HG03571 (cell line): ENCODE results near the gene FNDC11.
"Not testable (repeated sequence)": the region's sequence is repeated elsewhere in the genome, so short reads cannot be mapped to it uniquely, and the experiment has no call there.

ENCODE experiments used
- ATAC-seq: cut with Tn5 transposase; IDR thresholded peaks from one replicate; pipeline ENCODE4 v1.9.1; 2021; ENCODE audit not compliant: unreplicated experiment

FNDC11 gene, protein sequence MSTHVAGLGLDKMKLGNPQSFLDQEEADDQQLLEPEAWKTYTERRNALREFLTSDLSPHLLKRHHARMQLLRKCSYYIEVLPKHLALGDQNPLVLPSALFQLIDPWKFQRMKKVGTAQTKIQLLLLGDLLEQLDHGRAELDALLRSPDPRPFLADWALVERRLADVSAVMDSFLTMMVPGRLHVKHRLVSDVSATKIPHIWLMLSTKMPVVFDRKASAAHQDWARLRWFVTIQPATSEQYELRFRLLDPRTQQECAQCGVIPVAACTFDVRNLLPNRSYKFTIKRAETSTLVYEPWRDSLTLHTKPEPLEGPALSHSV

GRCh38 chr20:63553933-63554290, at the start of gene FNDC11:
Gene FNDC11 (plus strand): TSS chr20:63554159. CDS start chr20:63555664, 1,505 bp downstream.
- peak; percentile 25 for ATAC-seq

GRCh38 chr20:63504642-63505041, 49.3 kb upstream of the FNDC11 start:
- ATAC-seq = no peak

DNA sequence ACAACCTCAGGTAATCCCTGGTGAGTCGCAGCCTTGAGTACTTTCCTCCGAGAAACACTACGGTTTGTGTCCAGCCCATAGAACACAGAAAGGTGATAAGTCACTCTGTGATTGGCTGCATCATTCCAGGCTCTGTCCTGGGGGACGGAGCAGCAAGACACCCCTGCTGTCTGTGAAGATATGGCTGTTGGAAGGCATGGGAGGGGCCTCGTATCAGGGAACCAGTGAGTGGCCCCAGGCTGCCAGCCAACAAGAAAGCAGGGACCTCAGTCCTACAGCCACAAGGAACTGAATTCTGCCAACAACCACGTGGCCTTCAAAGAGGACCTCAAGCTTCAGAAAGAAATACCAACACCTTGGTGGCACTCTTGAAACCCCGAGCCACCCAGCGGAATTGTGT, 48.7 kb upstream of the FNDC11 start:
- ATAC-seq = no peak

- no peak for ATAC-seq
These were observed 48.2 kb upstream of the FNDC11 start for GRCh38 chr20:63505723-63506122.

- no peak for ATAC-seq
These were observed 46.7 kb upstream of the FNDC11 start for GRCh38 chr20:63507083-63507743.

- ATAC-seq = no peak
These were observed 45.7 kb upstream of the FNDC11 start for GRCh38 chr20:63508072-63508768.

DNA sequence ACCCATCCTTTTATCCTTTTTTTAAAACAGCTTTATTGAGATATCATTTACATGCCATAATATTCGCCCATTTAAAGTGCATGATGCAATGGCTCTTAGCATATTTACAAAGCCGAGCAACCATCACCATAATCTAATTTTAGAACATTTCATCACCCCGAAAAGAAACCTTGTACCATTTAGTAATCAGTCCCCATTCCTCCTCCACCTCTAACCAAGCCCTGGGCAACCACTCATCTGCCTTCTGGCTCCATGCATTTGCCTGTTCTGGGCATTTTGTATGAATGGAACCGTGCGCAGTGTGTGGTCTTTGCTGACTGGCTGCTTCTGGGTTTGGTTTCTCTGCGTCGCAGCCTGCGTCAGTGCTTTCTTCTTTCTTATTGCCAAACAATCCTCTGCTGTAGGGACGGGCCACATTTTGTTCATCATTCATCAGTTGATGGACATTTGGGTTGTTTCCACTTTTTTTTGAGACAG, 44.8 kb upstream of the FNDC11 start:
- ATAC-seq = no peak

DNA sequence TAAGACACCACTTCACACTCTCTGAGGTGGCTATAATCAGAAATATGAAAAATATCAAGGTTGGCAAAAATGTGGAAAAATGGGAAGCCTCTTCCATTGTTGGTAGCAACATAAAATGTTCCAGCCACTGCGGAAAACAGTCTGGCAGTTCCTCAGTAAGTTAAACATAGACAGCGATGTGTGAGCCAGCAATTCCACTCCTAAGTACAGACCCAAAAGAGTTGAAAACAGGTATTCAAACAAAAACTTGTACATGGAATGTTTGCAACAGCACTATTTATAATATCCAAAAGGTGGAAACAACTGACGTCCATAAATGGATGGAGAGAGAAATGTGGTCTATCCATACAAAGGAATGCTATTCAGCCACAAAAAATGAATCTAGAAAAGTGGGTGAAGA, 40.8 kb upstream of the FNDC11 start:
- no peak for ATAC-seq

- not testable (repeated sequence) for ATAC-seq
These were observed 39.4 kb upstream of the FNDC11 start for GRCh38 chr20:63514520-63514919.

DNA sequence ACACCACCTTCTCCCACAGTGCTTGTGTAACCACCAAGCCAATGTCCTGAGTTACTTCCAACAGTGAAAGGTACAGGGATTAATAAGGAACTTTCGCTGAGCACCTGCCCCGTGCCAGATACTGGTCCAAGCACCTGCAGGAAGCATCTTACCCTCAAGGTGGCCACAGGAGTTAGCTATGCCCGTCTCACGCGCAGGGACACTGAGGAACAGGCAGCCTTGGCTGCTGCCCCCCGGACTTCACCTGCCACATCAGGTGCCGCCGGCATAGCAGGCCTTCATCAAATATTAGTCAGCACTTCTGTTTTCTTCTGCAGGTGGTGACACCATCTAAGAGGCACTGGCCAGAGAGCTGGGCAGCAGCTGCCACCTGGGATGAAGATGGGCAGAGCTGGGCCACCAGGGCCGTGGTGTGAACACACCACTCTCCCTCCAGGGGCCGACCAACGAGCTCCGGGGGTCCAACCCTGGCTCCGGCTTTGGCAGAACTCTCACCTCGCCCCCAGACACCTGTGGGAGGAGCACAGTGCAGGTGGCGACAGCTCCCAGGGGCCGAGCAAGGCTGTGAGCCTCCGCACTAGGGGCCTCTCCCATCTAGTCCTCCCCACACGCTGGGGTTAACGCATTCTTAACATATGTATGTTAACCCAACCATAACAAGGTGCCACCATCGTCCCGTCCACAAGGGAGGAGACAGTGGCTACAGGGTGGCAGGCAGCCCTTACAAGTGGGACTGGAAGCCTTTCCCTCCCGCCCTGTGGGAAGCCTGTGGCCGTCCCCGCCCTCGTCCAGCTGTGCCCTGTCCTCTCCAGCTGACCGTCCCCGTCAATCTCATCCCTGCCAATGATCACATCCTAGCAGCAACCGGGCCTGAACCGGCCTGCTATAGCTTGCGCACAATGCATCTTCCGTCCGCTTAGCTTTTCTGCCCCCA, 36.3 kb upstream of the FNDC11 start:
- ATAC-seq = no peak

- no peak for ATAC-seq
These were observed 35.6 kb upstream of the FNDC11 start for GRCh38 chr20:63518351-63518861.

DNA sequence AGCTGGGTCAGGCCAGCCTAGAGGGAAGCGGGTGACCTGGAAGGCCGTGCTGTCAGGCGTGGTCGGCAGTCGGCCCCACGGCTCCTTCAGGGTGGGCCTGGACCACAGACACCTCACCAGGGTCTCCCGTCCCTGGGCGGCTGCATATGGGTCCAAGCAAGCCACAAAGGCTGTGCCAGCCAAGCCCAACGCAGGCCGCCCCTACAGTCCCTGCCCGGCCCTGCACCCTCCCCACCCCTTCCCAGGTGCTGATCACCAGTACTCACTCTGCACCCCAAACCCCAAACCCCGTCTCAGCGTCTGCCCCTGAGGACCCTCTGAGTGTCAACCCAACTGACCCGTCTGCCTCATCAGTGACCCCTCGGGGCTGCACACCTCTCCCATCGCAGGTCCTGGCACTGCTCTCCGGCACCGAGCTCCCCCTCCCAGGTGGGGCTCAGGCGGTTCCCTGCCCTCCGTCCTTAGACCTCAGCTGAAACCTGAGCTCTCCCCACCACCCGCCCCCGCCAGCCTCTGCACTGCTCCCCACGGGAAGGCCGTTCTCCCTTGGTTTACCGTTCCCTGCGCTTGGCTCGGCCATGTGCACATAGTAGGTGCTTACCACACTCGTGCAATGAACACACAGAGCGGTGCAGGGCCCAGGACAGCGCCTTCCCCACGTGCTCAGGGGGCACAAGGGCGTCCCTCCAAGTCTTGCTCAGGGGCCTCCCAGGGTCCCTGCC, 34.9 kb upstream of the FNDC11 start:
- ATAC-seq = no peak

DNA sequence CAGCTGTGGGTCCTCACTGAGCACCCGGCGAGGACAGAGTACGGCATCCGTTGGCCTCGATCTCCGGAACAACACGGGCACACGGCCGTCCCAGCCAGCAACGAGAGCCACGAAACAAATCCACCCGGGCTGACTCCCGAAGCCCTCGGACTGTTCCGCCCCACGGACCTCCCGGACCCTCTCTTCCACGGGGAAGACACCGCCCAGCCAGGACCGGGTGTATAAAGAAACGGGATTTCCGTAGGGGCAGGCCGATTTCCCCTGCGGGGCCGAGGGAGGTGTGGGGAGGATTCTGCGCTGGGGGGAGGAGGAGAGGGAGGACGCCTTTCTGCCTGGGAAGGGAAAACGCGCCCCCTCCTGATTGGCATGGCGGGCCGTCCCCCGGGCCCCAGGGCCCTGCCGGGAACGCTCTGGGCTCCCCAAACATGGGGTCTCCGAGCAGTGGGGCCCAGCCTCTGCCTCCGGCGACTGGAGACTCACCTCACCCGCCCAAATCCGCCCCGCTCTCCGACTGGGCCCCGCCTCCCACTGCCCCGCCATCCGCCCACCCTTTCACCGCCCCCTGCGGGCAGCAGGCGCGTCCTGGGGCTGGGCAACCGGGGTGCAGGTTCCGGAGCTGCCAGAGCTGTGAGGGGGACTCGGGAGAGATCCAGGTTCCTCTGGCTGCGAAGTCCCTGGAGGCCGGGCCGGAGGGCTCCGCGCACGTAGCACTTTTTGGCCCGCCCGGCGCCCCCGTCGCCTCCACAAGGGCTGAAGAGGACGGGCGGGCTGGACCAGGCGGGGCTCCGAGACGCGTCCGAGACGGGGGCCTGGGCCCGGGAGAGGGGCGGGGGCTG, 34.1 kb upstream of the FNDC11 start:
- ATAC-seq = peak; percentile 31

GRCh38 chr20:63520504-63520933, 33.4 kb upstream of the FNDC11 start, which contains the start of gene PPDPF:
Gene PPDPF (plus strand): TSS chr20:63520765. CDS start chr20:63521309, 544 bp downstream.
- peak; percentile 54 for ATAC-seq

GRCh38 chr20:63520934-63521601, 32.9 kb upstream of the FNDC11 start:
- ATAC-seq = peak; percentile 32

DNA sequence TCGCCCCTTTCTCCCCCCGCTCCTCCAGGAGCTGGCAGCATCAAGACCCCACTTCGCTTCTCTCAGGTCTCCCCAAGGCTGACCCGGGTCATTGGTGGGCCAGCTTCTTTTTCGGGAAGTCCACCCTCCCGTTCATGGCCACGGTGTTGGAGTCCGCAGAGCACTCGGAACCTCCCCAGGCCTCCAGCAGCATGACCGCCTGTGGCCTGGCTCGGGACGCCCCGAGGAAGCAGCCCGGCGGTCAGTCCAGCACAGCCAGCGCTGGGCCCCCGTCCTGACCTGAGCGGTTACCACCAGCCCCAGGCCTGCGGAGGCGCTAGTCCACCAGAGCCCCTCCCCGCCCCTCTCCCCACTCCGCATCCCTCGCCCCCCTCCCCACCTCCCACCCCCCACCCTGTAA, 32.4 kb upstream of the FNDC11 start:
- ATAC-seq = no peak

DNA sequence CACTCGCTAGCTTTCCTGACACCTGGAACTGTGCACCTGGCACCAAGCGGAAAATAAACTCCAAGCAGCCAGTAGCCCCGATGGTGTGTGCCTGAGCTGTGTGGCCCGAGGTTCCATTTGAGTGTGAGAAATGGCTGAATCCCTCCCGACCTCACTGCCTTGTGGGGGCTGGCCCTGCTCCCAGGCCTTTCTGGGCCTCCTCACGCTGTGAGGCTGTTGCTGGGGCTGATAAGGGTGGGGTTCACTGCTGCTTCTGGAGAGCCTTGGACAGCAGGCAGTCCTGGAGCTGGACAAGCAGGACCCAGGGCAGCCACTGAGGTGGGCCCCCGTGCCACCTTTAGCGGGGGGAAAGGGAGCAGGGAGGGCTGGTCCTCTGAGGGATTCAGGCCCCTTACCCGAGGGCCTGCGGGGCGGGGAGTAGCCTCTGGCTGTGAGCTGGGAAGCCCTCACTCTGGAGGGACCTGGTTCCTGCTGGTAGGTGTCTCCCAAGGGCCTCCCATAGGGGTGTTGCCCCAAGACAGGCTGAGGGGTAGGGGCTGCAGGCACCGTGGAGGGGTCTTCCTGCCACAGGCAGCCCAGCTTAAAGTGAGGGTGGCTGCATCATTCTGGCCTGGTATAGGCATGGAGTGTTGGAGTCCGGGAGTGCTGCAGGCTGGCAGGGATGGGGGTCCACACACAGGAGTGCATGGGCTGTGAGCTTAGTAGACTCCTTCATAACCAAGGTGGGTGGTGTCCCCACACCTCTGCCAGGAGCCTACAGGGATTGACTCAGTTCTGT, 31.7 kb upstream of the FNDC11 start:
- ATAC-seq = no peak
